CD14-positive monocyte (primary cell): ENCODE measurements around the gene SEMA5B. TPM values are rescaled to one million over a fixed set of nuclear protein-coding genes. Genes with fewer than 3 reads are reported as not detected.

Experiments
- DNase-seq, 3 donors: peaks; one replicate each; pipeline ENCODE4 v3.0.0-alpha.2; 2011 to 2022
- H2AFZ ChIP-seq: 2 replicates; pipeline ENCODE4 v1.6.0; 2012; ENCODE audit warnings: mild to moderate bottlenecking, low read depth, low read length, inconsistent platforms; ENCODE audit not compliant: insufficient read depth, poor library complexity, severe bottlenecking
- H3K27ac ChIP-seq, 2 donors: 1 replicate in 1 of 2; 2 replicates in 1 of 2; pipeline ENCODE4 v1.5.1; 2012 to 2013; ENCODE audit warnings: low read length in 2 of 2, control low read depth in 1 of 2, inconsistent platforms in 1 of 2, low read depth in 1 of 2, mild to moderate bottlenecking in 1 of 2
- H3K27me3 ChIP-seq, 2 donors: one replicate each; pipeline versions ENCODE4 v1.6.0 to v1.6.1; 2011 to 2013; ENCODE audit warnings: low read length in 2 of 2; ENCODE audit not compliant: control insufficient read depth in 2 of 2, insufficient read depth in 2 of 2
- H3K36me3 ChIP-seq, 2 donors: replicated peaks in 1 of 2; 1 replicate in 1 of 2; 2 replicates in 1 of 2; pipeline versions ENCODE4 v1.5.1 to v1.6.1; 2012 to 2013; ENCODE audit warnings: low read length in 2 of 2, control low read depth in 1 of 2, inconsistent platforms in 1 of 2, mild to moderate bottlenecking in 1 of 2; ENCODE audit not compliant: insufficient read depth in 2 of 2, control insufficient read depth in 1 of 2
- H3K4me1 ChIP-seq, 2 donors: 1 replicate in 1 of 2; 2 replicates in 1 of 2; pipeline versions ENCODE4 v1.5.1 to v1.6.1; 2012 to 2013; ENCODE audit warnings: low read length in 2 of 2, control low read depth in 1 of 2, inconsistent platforms in 1 of 2, mild to moderate bottlenecking in 1 of 2, moderate library complexity in 1 of 2; ENCODE audit not compliant: insufficient read depth in 2 of 2, control insufficient read depth in 1 of 2
- H3K4me2 ChIP-seq: replicated peaks from 2 replicates; pipeline ENCODE3; 2012; ENCODE audit warnings: low read length, moderate library complexity, mild to moderate bottlenecking; ENCODE audit not compliant: poor library complexity, severe bottlenecking; ENCODE audit errors: extremely low read depth
- H3K4me3 ChIP-seq, 3 experiments: fragments of 200-600 bp in 1 of 3; sonication (generic) in 1 of 3; replicated peaks in 1 of 3; 1 replicate in 2 of 3; 2 replicates in 1 of 3; pipeline ENCODE4 v1.5.1; 2011 to 2013; ENCODE audit warnings: low read length in 3 of 3, mild to moderate bottlenecking in 3 of 3, control low read depth in 2 of 3, low read depth in 2 of 3, inconsistent platforms in 1 of 3, moderate library complexity in 1 of 3
- H3K79me2 ChIP-seq: 2 replicates; pipeline ENCODE4 v1.6.0; 2012; ENCODE audit warnings: mild to moderate bottlenecking, control low read depth, inconsistent platforms, low read length, moderate library complexity; ENCODE audit not compliant: insufficient read depth
- H3K9ac ChIP-seq: 2 replicates; pipeline ENCODE4 v1.6.0; 2017; ENCODE audit warnings: low read length, mild to moderate bottlenecking; ENCODE audit not compliant: insufficient read depth, poor library complexity, severe bottlenecking
- H3K9me3 ChIP-seq, 2 donors: replicated peaks in 1 of 2; 1 replicate in 1 of 2; 2 replicates in 1 of 2; pipeline versions ENCODE4 v1.5.1 to v1.6.1; 2012 to 2013; ENCODE audit warnings: low read length in 2 of 2, control low read depth in 1 of 2; ENCODE audit not compliant: control insufficient read depth in 1 of 2, insufficient read depth in 1 of 2
- H4K20me1 ChIP-seq: 2 replicates; pipeline ENCODE4 v1.6.0; 2012; ENCODE audit warnings: mild to moderate bottlenecking, low read length, control low read depth, moderate library complexity; ENCODE audit not compliant: insufficient read depth
- H3K27ac Mint-ChIP-seq, 7 donors: one replicate each; pipeline ENCODE4 v1.8.0; 2020; ENCODE audit warnings: mild to moderate bottlenecking in 7 of 7, mixed read lengths in 7 of 7, moderate library complexity in 6 of 7, inconsistent platforms in 2 of 7
- H3K27me3 Mint-ChIP-seq, 3 donors: one replicate each; pipeline ENCODE4 v1.8.0; 2021 to 2022; ENCODE audit warnings: low read depth in 3 of 3, mild to moderate bottlenecking in 3 of 3, mixed read lengths in 3 of 3, moderate library complexity in 3 of 3, inconsistent platforms in 1 of 3
- H3K36me3 Mint-ChIP-seq, 2 donors: one replicate each; pipeline ENCODE4 v1.8.0; 2020; ENCODE audit warnings: mixed read lengths in 2 of 2, inconsistent platforms in 1 of 2, mild to moderate bottlenecking in 1 of 2
- H3K4me1 Mint-ChIP-seq: one replicate; pipeline ENCODE4 v1.8.0; 2020; ENCODE audit warnings: mild to moderate bottlenecking, mixed read lengths
- H3K4me3 Mint-ChIP-seq, 2 donors: one replicate each; pipeline ENCODE4 v1.8.0; 2020; ENCODE audit warnings: mild to moderate bottlenecking in 2 of 2, mixed read lengths in 2 of 2, moderate library complexity in 1 of 2
- H3K9me3 Mint-ChIP-seq, 7 donors: one replicate each; pipeline ENCODE4 v1.8.0; 2020 to 2022; ENCODE audit warnings: mixed read lengths in 7 of 7, mild to moderate bottlenecking in 6 of 7, moderate library complexity in 6 of 7, inconsistent platforms in 2 of 7
- WGBS: methylation state at CpG from one replicate; pipeline ENCODE4 v1.1.5; 2013; ENCODE audit warnings: missing lambda C conversion rate; ENCODE audit not compliant: insufficient coverage; 5-methylcytosine and 5-hydroxymethylcytosine counted together
- intact Hi-C, 2 donors: fragments of 100-400 bp; cut with micrococcal nuclease; formaldehyde crosslinking; loops; one replicate each; pipeline versions ENCODE4 v1.15.0 to v1.15.1; 2023
- polyA plus RNA-seq, 3 donors: library from polyadenylated mRNA; depleted of rRNA in 1 of 3; unstranded in 2 of 3; stranded (reverse) in 1 of 3; fragments of 300-500 nt in 2 of 3; fragments of >200 nt in 1 of 3; fragmentation: Illumina TruSeq in 2 of 3; gene quantifications; 1 replicate in 2 of 3; 2 replicates in 1 of 3; pipeline ENCODE4 v1.2.3, GENCODE V29; 2012 to 2021
- TF ChIP-seq, protein P1 (sequence below): fragments of 200-600 bp; IDR thresholded peaks from one replicate; pipeline ENCODE4 v1.8.0; 2022; ENCODE audit warnings: antibody characterized with exemption, mild to moderate bottlenecking

Gene SEMA5B
- polyA plus RNA-seq, 3 donors: not detected

GRCh38 chr3:122908251-122908650, 119.3 kb downstream of the SEMA5B start:
- no peak for DNase-seq
- no peaks in the 10 kb centered on the region for H3K36me3 Mint-ChIP-seq
- intact Hi-C loops: no loop called here
- TF ChIP-seq, protein P1, sequence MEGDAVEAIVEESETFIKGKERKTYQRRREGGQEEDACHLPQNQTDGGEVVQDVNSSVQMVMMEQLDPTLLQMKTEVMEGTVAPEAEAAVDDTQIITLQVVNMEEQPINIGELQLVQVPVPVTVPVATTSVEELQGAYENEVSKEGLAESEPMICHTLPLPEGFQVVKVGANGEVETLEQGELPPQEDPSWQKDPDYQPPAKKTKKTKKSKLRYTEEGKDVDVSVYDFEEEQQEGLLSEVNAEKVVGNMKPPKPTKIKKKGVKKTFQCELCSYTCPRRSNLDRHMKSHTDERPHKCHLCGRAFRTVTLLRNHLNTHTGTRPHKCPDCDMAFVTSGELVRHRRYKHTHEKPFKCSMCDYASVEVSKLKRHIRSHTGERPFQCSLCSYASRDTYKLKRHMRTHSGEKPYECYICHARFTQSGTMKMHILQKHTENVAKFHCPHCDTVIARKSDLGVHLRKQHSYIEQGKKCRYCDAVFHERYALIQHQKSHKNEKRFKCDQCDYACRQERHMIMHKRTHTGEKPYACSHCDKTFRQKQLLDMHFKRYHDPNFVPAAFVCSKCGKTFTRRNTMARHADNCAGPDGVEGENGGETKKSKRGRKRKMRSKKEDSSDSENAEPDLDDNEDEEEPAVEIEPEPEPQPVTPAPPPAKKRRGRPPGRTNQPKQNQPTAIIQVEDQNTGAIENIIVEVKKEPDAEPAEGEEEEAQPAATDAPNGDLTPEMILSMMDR: no peak
- peaks cover 5 to 23% (median 12%) of the 10 kb centered on the region in 3 donors for H3K27me3 Mint-ChIP-seq
- WGBS: 92% methylated on average over 2 of the region's 3 CpGs
- Histone ChIP-seq H3K27me3 (peaks cover 0 to 16% of the 10 kb centered on the region in 2 donors), H3K9ac (no peak overlapping the region), H3K4me1 (no peaks in the 10 kb centered on the region), H3K36me3 (no peaks in the 10 kb centered on the region), H4K20me1 (no peaks in the 10 kb centered on the region), H3K79me2 (no peaks in the 10 kb centered on the region), H3K4me3 (no peak overlapping the region), H3K9me3 (no peaks in the 10 kb centered on the region), H2AFZ (no peak overlapping the region), H3K27ac (no peak overlapping the region), H3K4me2 (no peak overlapping the region)
- peaks cover 0 to 9% (median 6%) of the 10 kb centered on the region in 7 donors for H3K9me3 Mint-ChIP-seq
- no peak overlapping the region for H3K4me3 Mint-ChIP-seq
- H3K27ac Mint-ChIP-seq: no peak overlapping the region
- no peaks in the 10 kb centered on the region for H3K4me1 Mint-ChIP-seq

DNA sequence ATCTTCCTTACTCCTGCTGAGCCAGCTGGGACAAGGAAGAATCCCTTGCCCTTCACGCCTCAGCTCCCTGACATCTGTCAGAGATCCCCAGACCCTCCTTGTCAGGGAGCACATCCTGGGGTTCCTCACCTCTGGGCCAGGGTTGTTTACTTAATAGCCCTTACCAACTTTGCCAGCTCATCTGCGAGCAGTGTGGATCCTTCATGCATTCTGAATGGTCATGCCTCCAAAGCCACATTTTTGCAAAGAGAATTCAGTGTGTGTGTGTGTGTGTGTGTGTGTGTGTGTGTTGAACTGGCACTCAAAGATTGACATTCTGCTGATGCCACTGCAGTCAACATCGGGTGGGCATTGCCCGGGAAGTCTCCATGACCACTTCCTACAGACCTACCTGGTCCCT, 120.1 kb downstream of the SEMA5B start:
- WGBS: 100% methylated on average over 3 of the region's 4 CpGs
- no peak for DNase-seq
- no peaks in the 10 kb centered on the region for H3K9me3 ChIP-seq
- peaks cover 0 to 10% of the 10 kb centered on the region in 2 donors for H3K27me3 ChIP-seq
- Mint-ChIP-seq H3K36me3 (no peaks in the 10 kb centered on the region), H3K4me3 (no peak overlapping the region), H3K27me3 (peaks cover 4 to 16% (median 10%) of the 10 kb centered on the region in 3 donors), H3K4me1 (no peaks in the 10 kb centered on the region), H3K9me3 (peaks cover 0 to 9% (median 6%) of the 10 kb centered on the region in 7 donors), H3K27ac (no peak overlapping the region)
- no peak overlapping the region for H3K4me2 ChIP-seq
- no peaks in the 10 kb centered on the region for H3K4me1 ChIP-seq
- no peak overlapping the region for H3K9ac ChIP-seq
- H3K27ac ChIP-seq: no peak overlapping the region
- no peaks in the 10 kb centered on the region for H3K36me3 ChIP-seq
- intact Hi-C loops: no loop called here
- no peak overlapping the region for H2AFZ ChIP-seq
- no peaks in the 10 kb centered on the region for H3K79me2 ChIP-seq
- TF ChIP-seq, protein P1: no peak
- H4K20me1 ChIP-seq: no peaks in the 10 kb centered on the region
- H3K4me3 ChIP-seq: no peak overlapping the region
